Lower lobe of right lung (tissue), 2 donors: ENCODE data around the gene DNLZ. TPM values are rescaled to one million over a fixed set of nuclear protein-coding genes. Genes with fewer than 3 reads are reported as not detected.

Experiments used
- ATAC-seq, 2 donors: fragments of 200-7000 bp; cut with Tn5 transposase; one replicate each; pipeline ENCODE4 v1.9.1; 2020 to 2022; ENCODE audit warnings: mild to moderate bottlenecking in 2 of 2, moderate library complexity in 2 of 2
- DNase-seq: peaks from one replicate; pipeline ENCODE4 v3.0.0-alpha.2; 2020
- H3K27ac ChIP-seq: fragments of 200-600 bp; one replicate; pipeline ENCODE4 v1.8.0; 2022
- H3K27me3 ChIP-seq: fragments of 200-600 bp; one replicate; pipeline ENCODE4 v1.8.0; 2022; ENCODE audit warnings: low read depth
- H3K36me3 ChIP-seq: fragments of 200-600 bp; one replicate; pipeline ENCODE4 v1.8.0; 2022; ENCODE audit warnings: mild to moderate bottlenecking
- H3K4me1 ChIP-seq: fragments of 200-600 bp; one replicate; pipeline ENCODE4 v1.8.0; 2022
- H3K4me3 ChIP-seq: fragments of 200-600 bp; one replicate; pipeline ENCODE4 v1.8.0; 2022; ENCODE audit warnings: mild to moderate bottlenecking
- H3K9me3 ChIP-seq: fragments of 200-600 bp; one replicate; pipeline ENCODE4 v1.8.0; 2022
- CTCF ChIP-seq: fragments of 200-600 bp; IDR thresholded peaks from one replicate; pipeline ENCODE4 v1.8.0; 2022; ENCODE audit warnings: antibody characterized with exemption, mild to moderate bottlenecking
- intact Hi-C: fragments of 100-400 bp; cut with DNase I; formaldehyde crosslinking; loops from one replicate; pipeline ENCODE4 v1.11.0; 2022
- total RNA-seq: library from RNA; stranded (reverse); fragmentation: NEBNext Ultra II Directional; extraction: Animal tissue kit (Norgen Biotek cat#: 25700); gene quantifications from one replicate; pipeline ENCODE4 v1.2.1, GENCODE V29; 2021
- donor health status: DM: no; HTN: yes; CAD: no; lungs with severe emphysema.

DNLZ gene
- total RNA-seq, 1 donor from 2014 or later, result 12.9 TPM

- intact Hi-C loops, result no loop called here
- TF ChIP-seq CTCF, result no peak
- ATAC-seq (peak; percentile 80), DNase-seq (peak; percentile 89)
- Histone ChIP-seq H3K36me3 (peaks cover 17% of the 10 kb centered on the region), H3K27me3 (no peaks in the 10 kb centered on the region), H3K27ac (peak overlapping the region; percentile 72), H3K9me3 (no peaks in the 10 kb centered on the region), H3K4me1 (peaks cover 49% of the 10 kb centered on the region), H3K4me3 (peak overlapping the region; percentile 49)
These were observed 21.1 kb downstream of the DNLZ start for GRCh38 chr9:136342181-136343120.

DNA sequence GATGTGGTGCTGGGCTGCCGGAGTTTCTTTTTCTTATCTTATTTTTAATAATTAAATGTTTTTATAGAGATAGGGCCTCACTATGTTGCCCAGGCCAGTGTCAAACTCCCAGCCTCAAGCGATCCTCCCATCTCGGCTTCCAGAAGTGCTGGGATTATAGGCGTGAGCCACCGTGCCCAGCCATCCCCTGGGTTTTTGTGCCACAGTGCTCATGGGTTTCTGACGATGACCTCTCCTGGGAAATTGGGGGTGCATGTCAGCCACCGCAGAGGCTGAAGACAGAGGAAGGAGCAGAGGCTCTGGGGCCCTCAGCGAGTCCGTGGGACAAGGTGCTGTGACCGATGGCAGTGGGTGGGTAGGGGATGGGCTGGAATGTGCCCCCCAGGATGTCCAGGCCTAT is 21.8 kb downstream of the DNLZ start:
- intact Hi-C loops, result no loop called here
- Histone ChIP-seq H3K9me3 (no peaks in the 10 kb centered on the region), H3K4me1 (peaks cover 42% of the 10 kb centered on the region), H3K4me3 (no peak overlapping the region), H3K27ac (peak overlapping the region; percentile 72), H3K27me3 (no peaks in the 10 kb centered on the region), H3K36me3 (peaks cover 23% of the 10 kb centered on the region)
- no peak for ATAC-seq
- DNase-seq, result no peak
- TF ChIP-seq CTCF, result no peak

GRCh38 chr9:136341042-136341655 is 22.4 kb downstream of the DNLZ start:
- DNase-seq (no peak), ATAC-seq (no peak)
- peaks cover 29% of the 10 kb centered on the region for H3K36me3 ChIP-seq
- no peak for TF ChIP-seq CTCF
- H3K4me1 ChIP-seq, result peaks cover 37% of the 10 kb centered on the region
- H3K9me3 ChIP-seq, result no peaks in the 10 kb centered on the region
- H3K4me3 ChIP-seq, result no peak overlapping the region
- intact Hi-C loops, result no loop called here
- H3K27me3 ChIP-seq, result no peaks in the 10 kb centered on the region
- H3K27ac ChIP-seq, result no peak overlapping the region

GRCh38 chr9:136340356-136341041 is 23.0 kb downstream of the DNLZ start:
- no peak for DNase-seq
- TF ChIP-seq CTCF, result no peak

GRCh38 chr9:136339958-136340310 is 23.6 kb downstream of the DNLZ start:
- H3K9me3 ChIP-seq, result no peaks in the 10 kb centered on the region
- TF ChIP-seq CTCF, result no peak
- H3K4me1 ChIP-seq, result peaks cover 25% of the 10 kb centered on the region
- ATAC-seq (no peak), DNase-seq (no peak)
- intact Hi-C loops, result no loop called here
- no peak overlapping the region for H3K4me3 ChIP-seq
- peaks cover 29% of the 10 kb centered on the region for H3K36me3 ChIP-seq
- no peak overlapping the region for H3K27ac ChIP-seq
- H3K27me3 ChIP-seq, result no peaks in the 10 kb centered on the region

More at GRCh38 chr9:136340356-136341041, 23.0 kb downstream of the DNLZ start:
- H3K4me3 ChIP-seq, result no peak overlapping the region
- H3K27ac ChIP-seq, result no peak overlapping the region
- no peaks in the 10 kb centered on the region for H3K9me3 ChIP-seq
- ATAC-seq, result no peak
- intact Hi-C loops, result no loop called here
- no peaks in the 10 kb centered on the region for H3K27me3 ChIP-seq
- H3K4me1 ChIP-seq, result peaks cover 30% of the 10 kb centered on the region
- H3K36me3 ChIP-seq, result peaks cover 29% of the 10 kb centered on the region
